ENCODE data around the gene TEX11.
"Not testable (repeated sequence)": the region's sequence is repeated elsewhere in the genome, so short reads cannot be mapped to it uniquely, and the experiment has no call there.

Gene TEX11

DNA sequence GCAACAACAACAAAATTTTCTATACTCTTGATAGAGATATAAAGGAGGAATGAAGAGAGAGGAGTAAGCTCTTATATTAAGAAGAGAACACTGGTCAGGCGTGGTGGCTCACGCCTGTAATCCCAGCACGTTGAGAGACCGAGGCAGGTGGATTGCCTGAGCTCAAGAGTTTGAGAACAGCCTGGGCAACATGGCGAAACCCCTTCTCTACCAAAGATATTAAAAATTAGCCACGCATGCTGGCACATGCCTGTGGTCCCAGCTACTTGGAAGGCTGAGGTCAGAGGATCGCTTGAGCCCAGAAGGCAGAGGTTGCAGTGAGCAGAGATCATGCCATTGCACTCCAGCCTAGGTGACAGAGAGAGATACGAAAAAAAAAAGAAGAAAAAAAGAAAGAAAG, 102.4 kb downstream of the TEX11 start:
- no peak overlapping the region for H3K4me2 ChIP-seq (ENCODE audit: low read length)
- TF ChIP-seq CTCF (IDR thresholded peaks at IDR 0.05; ENCODE audit: low read depth, low read length, poor library complexity, severe bottlenecking), result no peak
- TF ChIP-seq EZH2phosphoT487 (IDR thresholded peaks at IDR 0.05; ENCODE audit: borderline replicate concordance, low read length), result no peak
- H3K27ac ChIP-seq (ENCODE audit: low read depth, low read length), result no peak overlapping the region
- H3K36me3 ChIP-seq (ENCODE audit: control insufficient read depth, low read length), result no peaks in the 10 kb centered on the region
- no peak overlapping the region for H3K4me3 ChIP-seq (ENCODE audit: low read length)
- H3K9me3 ChIP-seq (ENCODE audit: control insufficient read depth, insufficient read depth, low read length), result no peaks in the 10 kb centered on the region
- no peaks in the 10 kb centered on the region for H3F3A ChIP-seq (ENCODE audit: control insufficient read depth, insufficient read depth)
- H3K9me2 ChIP-seq (replicated peaks; ENCODE audit: control insufficient read depth, low read length), result no peaks in the 10 kb centered on the region
- H3K4me1 ChIP-seq (ENCODE audit: control insufficient read depth, low read length), result no peaks in the 10 kb centered on the region
- no peaks in the 10 kb centered on the region for H3K79me2 ChIP-seq (ENCODE audit: control insufficient read depth, low read length)
- no peaks in the 10 kb centered on the region for H4K20me1 ChIP-seq (ENCODE audit: control insufficient read depth, insufficient read depth, low read depth, low read length)
- H3K27me3 ChIP-seq (ENCODE audit: control insufficient read depth, low read length), result no peaks in the 10 kb centered on the region

DNA sequence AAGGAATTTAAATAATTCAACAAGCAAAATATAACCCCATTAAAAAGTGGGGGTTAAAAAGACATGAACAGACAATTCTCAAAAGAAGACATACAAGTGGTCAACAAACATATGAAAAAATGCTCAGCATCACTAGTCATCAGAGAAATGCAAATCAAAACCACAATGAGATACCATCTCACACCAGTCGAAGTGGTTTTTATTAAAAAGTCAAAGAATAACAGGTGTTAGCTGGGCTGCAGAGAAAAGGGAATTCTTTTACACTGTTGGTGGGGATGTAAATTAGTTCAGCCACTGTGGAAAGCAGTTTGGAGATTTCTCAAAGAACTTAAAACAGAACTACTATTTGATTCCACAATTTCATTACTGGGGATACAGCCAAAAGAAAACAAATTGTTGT, 111.8 kb downstream of the TEX11 start:
- not testable (repeated sequence) for H3K27ac ChIP-seq (ENCODE audit: low read depth, low read length); H3K9me3 ChIP-seq (ENCODE audit: control insufficient read depth, insufficient read depth, low read length); H3K79me2 ChIP-seq (ENCODE audit: control insufficient read depth, low read length); H4K20me1 ChIP-seq (ENCODE audit: control insufficient read depth, insufficient read depth, low read depth, low read length); H3K4me2 ChIP-seq (ENCODE audit: low read length); H3K4me3 ChIP-seq (ENCODE audit: low read length); H3K9me2 ChIP-seq (replicated peaks; ENCODE audit: control insufficient read depth, low read length); H3K27me3 ChIP-seq (ENCODE audit: control insufficient read depth, low read length); H3K4me1 ChIP-seq (ENCODE audit: control insufficient read depth, low read length); H3K36me3 ChIP-seq (ENCODE audit: control insufficient read depth, low read length); H3F3A ChIP-seq (ENCODE audit: control insufficient read depth, insufficient read depth)

GRCh38 chrX:70774223-70774622, 134.3 kb downstream of the TEX11 start:
- Histone ChIP-seq H3K9me2 (replicated peaks; ENCODE audit: control insufficient read depth, low read length) (no peaks in the 10 kb centered on the region), H3K27me3 (ENCODE audit: control insufficient read depth, low read length) (no peaks in the 10 kb centered on the region), H3K27ac (ENCODE audit: low read depth, low read length) (no peak overlapping the region), H3K4me3 (ENCODE audit: low read length) (no peak overlapping the region), H3K4me1 (ENCODE audit: control insufficient read depth, low read length) (no peaks in the 10 kb centered on the region), H4K20me1 (ENCODE audit: control insufficient read depth, insufficient read depth, low read depth, low read length) (no peaks in the 10 kb centered on the region), H3K36me3 (ENCODE audit: control insufficient read depth, low read length) (no peaks in the 10 kb centered on the region), H3K4me2 (ENCODE audit: low read length) (no peak overlapping the region), H3K79me2 (ENCODE audit: control insufficient read depth, low read length) (no peaks in the 10 kb centered on the region), H3F3A (ENCODE audit: control insufficient read depth, insufficient read depth) (no peaks in the 10 kb centered on the region), H3K9me3 (ENCODE audit: control insufficient read depth, insufficient read depth, low read length) (no peaks in the 10 kb centered on the region)
- TF ChIP-seq CTCF (IDR thresholded peaks at IDR 0.05; ENCODE audit: low read depth, low read length, poor library complexity, severe bottlenecking) (no peak), EZH2phosphoT487 (IDR thresholded peaks at IDR 0.05; ENCODE audit: borderline replicate concordance, low read length) (no peak)

DNA sequence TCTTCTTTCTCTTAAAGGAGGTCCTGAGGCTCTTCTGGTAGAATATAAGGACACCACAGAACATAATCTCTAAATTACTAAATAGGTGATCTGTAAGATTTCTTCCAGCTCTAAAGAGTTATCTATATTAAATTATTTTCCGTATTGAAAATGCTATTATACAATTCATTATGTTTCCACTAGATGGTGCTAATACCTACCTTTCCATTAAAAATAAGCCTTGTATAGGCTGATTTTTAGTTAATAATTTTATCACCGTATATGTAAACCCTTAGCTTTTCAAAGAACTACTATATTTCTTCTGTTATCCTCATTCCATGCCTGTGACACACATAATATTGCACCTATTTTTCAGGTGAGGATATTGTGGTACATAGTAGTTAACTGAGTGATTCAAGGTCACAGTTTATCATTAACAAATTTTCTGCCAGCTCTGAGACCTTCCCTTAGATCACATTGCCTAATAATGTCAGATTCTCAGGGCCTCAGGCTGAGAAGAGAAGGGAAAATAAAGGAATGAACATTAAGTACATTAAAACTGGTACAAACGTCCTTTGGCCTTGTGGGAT, 138.8 kb downstream of the TEX11 start:
- Histone ChIP-seq H3F3A (ENCODE audit: control insufficient read depth, insufficient read depth) (no peaks in the 10 kb centered on the region), H3K4me2 (ENCODE audit: low read length) (no peak overlapping the region), H3K27me3 (ENCODE audit: control insufficient read depth, low read length) (no peaks in the 10 kb centered on the region), H3K27ac (ENCODE audit: low read depth, low read length) (no peak overlapping the region), H3K9me3 (ENCODE audit: control insufficient read depth, insufficient read depth, low read length) (no peaks in the 10 kb centered on the region), H3K36me3 (ENCODE audit: control insufficient read depth, low read length) (no peaks in the 10 kb centered on the region), H3K79me2 (ENCODE audit: control insufficient read depth, low read length) (no peaks in the 10 kb centered on the region), H3K4me1 (ENCODE audit: control insufficient read depth, low read length) (no peaks in the 10 kb centered on the region), H4K20me1 (ENCODE audit: control insufficient read depth, insufficient read depth, low read depth, low read length) (no peaks in the 10 kb centered on the region), H3K4me3 (ENCODE audit: low read length) (no peak overlapping the region), H3K9me2 (replicated peaks; ENCODE audit: control insufficient read depth, low read length) (no peaks in the 10 kb centered on the region)
- TF ChIP-seq EZH2phosphoT487 (IDR thresholded peaks at IDR 0.05; ENCODE audit: borderline replicate concordance, low read length) (no peak), CTCF (IDR thresholded peaks at IDR 0.05; ENCODE audit: low read depth, low read length, poor library complexity, severe bottlenecking) (peak; percentile 37)

Data from DOHH2 (cell line).